GM12878 (cell line): ENCODE results near the gene AFTPH. TPM values are rescaled to one million over a fixed set of nuclear protein-coding genes. Genes with fewer than 3 reads are reported as not detected.

Experiments
- ATAC-seq: fragments of 200-7000 bp; cut with Tn5 transposase; 3 replicates; pipeline ENCODE4 v1.9.1; 2020; ENCODE audit warnings: mild to moderate bottlenecking, moderate library complexity
- BruUV-seq: library from RNA; stranded (reverse); fragments of 400-500 nt; replicated peaks from 2 replicates; lab custom pipeline; 2021; lab: Mats Ljungman, UMichigan
- CTCF ChIA-PET: fragments of 300-600 bp; sonication (Branson Sonifier 250); formaldehyde crosslinking; extraction: SDS; loops from one replicate; lab custom pipeline; 2021; ENCODE audit warnings: inconsistent platforms; lab: Yijun Ruan, JAX
- POLR2A ChIA-PET: fragments of 350-600 bp; formaldehyde crosslinking; extraction: SDS; loops from one replicate; lab custom pipeline; 2021; ENCODE audit warnings: inconsistent platforms; lab: Charles Lee
- RAD21 ChIA-PET: fragments of 300-600 bp; sonication (Branson Sonifier 250); formaldehyde crosslinking; loops from one replicate; lab custom pipeline; 2023; ENCODE audit warnings: antibody characterized with exemption; ENCODE audit not compliant: unreplicated experiment; lab: Charles Lee
- SMC1A ChIA-PET: fragments of 300-600 bp; sonication (Branson Sonifier 250); formaldehyde crosslinking; loops from one replicate; lab custom pipeline; 2023; ENCODE audit not compliant: unreplicated experiment, uncharacterized antibody; lab: Charles Lee
- DNase-seq: peaks from one replicate; pipeline ENCODE4 v3.0.0-alpha.2; 2011; ENCODE audit warnings: low read depth, low spot score
- FAIRE-seq: peaks from 3 replicates; lab custom pipeline; 2011; peaks lifted over from hg19 to GRCh38; lab: Jason Lieb, UNC
- H2AFZ ChIP-seq: 2 replicates; pipeline ENCODE4 v1.6.0; 2011; ENCODE audit warnings: low read depth, low read length, control low read depth; ENCODE audit not compliant: control insufficient read depth
- H3K27ac ChIP-seq: 2 replicates; pipeline ENCODE4 v1.5.1; 2011; ENCODE audit warnings: control low read depth; ENCODE audit not compliant: control insufficient read depth, insufficient read depth
- H3K27me3 ChIP-seq, 2 experiments: replicated peaks in 1 of 2; 2 replicates each; pipeline versions ENCODE4 v1.6.0 to v1.6.1; 2011; ENCODE audit warnings: low read length in 1 of 2; ENCODE audit not compliant: control insufficient read depth in 2 of 2, insufficient read depth in 2 of 2
- H3K36me3 ChIP-seq, 2 experiments: 2 replicates each; pipeline ENCODE4 v1.5.1; 2011; ENCODE audit warnings: low read length in 1 of 2; ENCODE audit not compliant: control insufficient read depth in 2 of 2, insufficient read depth in 2 of 2
- H3K4me1 ChIP-seq: 2 replicates; pipeline ENCODE4 v1.6.1; 2011; ENCODE audit warnings: mild to moderate bottlenecking, low read length, moderate library complexity, mixed read lengths; ENCODE audit not compliant: control insufficient read depth, insufficient read depth
- H3K4me2 ChIP-seq: 2 replicates; pipeline ENCODE4 v1.6.0; 2011; ENCODE audit warnings: control low read depth; ENCODE audit not compliant: control insufficient read depth, insufficient read depth
- H3K4me3 ChIP-seq: fragments of 200-600 bp; sonication (generic); 2 replicates; pipeline ENCODE4 v1.5.1; 2016
- H3K79me2 ChIP-seq: 2 replicates; pipeline ENCODE4 v1.6.0; 2011; ENCODE audit warnings: low read length; ENCODE audit not compliant: control insufficient read depth, insufficient read depth
- H3K9ac ChIP-seq: 2 replicates; pipeline ENCODE4 v1.8.0; 2011; ENCODE audit warnings: low read length, control low read depth, mixed read lengths; ENCODE audit not compliant: control insufficient read depth, insufficient read depth
- H3K9me3 ChIP-seq: replicated peaks from 3 replicates; pipeline ENCODE4 v1.5.1; 2011; ENCODE audit warnings: mild to moderate bottlenecking, low read length; ENCODE audit not compliant: control insufficient read depth, insufficient read depth
- H4K20me1 ChIP-seq: 2 replicates; pipeline ENCODE4 v1.6.0; 2011; ENCODE audit not compliant: control insufficient read depth, insufficient read depth
- EED ChIP-seq: sonication (generic); IDR thresholded peaks from 2 replicates; pipeline ENCODE4 v1.6.1; 2016; ENCODE audit warnings: antibody characterized with exemption, low read depth
- JUND ChIP-seq: IDR thresholded peaks from 2 replicates; pipeline ENCODE4 v1.6.1; 2012; ENCODE audit warnings: low read depth, mild to moderate bottlenecking, low read length, improper control_type of control experiment, moderate library complexity
- RAD21 ChIP-seq: IDR thresholded peaks from 2 replicates; pipeline ENCODE4 v1.6.1; 2011; ENCODE audit warnings: mild to moderate bottlenecking, low read depth, low read length, moderate library complexity; ENCODE audit not compliant: insufficient read depth
- RAD51 ChIP-seq: fragments of 450-650 bp; IDR thresholded peaks from 2 replicates; pipeline ENCODE4 v1.6.1; 2016; ENCODE audit warnings: moderate library complexity, mild to moderate bottlenecking, inconsistent platforms
- WGBS: methylation state at CpG from one replicate; pipeline ENCODE4 v1.1.6; 2016; ENCODE audit warnings: low lambda C conversion rate; ENCODE audit not compliant: insufficient replicate concordance, insufficient coverage; ENCODE audit errors: missing lambda C conversion rate; 5-methylcytosine and 5-hydroxymethylcytosine counted together
- in situ Hi-C: fragments of 300-500 bp; cut with MboI; formaldehyde crosslinking; loops from 9 replicates; pipeline ENCODE4 v1.14.3; 2018; ENCODE audit warnings: mixed read lengths
- intact Hi-C: fragments of 100-400 bp; cut with micrococcal nuclease; formaldehyde crosslinking; loops from one replicate; pipeline ENCODE4 v1.14.2; 2022; ENCODE audit not compliant: unreplicated experiment
- polyA plus RNA-seq, 11 experiments: library from polyadenylated mRNA; depleted of rRNA in 4 of 11; unstranded in 6 of 11; stranded (reverse) in 5 of 11; fragments of >200 nt; fragmentation: Nextera tagmentation in 4 of 11; fragmentation: Illumina TruSeq in 1 of 11; extraction: Ambion mirVana in 4 of 11; extraction: Trizol in 1 of 11; gene quantifications; 1 replicate in 1 of 11; 2 replicates in 10 of 11; pipeline versions ENCODE4 v1.2.1 to v1.2.3, GENCODE V29; 2011 to 2016; ENCODE audit warnings: inconsistent platforms in 2 of 11, missing spikeins in 2 of 11, low read depth in 1 of 11
- total RNA-seq, 4 experiments: library from RNA; depleted of rRNA in 3 of 4; stranded (reverse); fragments of >200 nt in 3 of 4; fragmentation: Illumina TruSeq in 1 of 4; extraction: Trizol in 1 of 4; gene quantifications; 2 replicates each; pipeline versions ENCODE4 v1.2.1 to v1.2.3, GENCODE V29; 2013 to 2021
- TF ChIP-seq, protein P1 (sequence below): fragments of 450-650 bp; IDR thresholded peaks from 2 replicates; pipeline ENCODE4 v1.6.1; 2016; ENCODE audit warnings: mild to moderate bottlenecking

Gene AFTPH
- total and polyA plus RNA-seq, 10 of the 15 experiments (the other 5 are each of a cell fraction or from before 2014, with no cell fraction given) = 25.6 to 77.3 (median 39.5) TPM

DNA sequence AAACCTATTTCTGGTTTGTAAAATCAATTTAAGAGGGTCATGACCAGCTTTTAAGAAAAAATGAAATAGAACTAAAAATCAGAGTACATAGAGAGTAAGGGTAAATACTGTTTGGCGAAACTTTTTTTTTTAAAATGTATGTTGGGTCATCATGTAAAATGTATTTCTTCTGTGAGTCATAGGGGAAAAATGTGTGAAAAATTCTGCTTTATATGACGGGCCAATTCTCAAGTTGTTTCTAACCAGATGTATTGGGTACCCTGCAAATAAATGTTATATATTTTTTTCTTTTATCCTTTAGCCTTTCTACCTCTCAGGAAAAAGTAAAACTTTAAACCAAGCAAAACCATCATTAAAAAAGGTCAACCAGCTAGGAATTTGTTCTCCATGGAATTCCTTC, 13.9 kb downstream of the AFTPH start:
- CTCF ChIA-PET = interaction anchor here (1.0 to 1.5 kb wide), 2 partner anchors 15 to 50 kb away, joined by 3 to 4 read pairs; no protein-coding TSS in a partner anchor
- ATAC-seq (no peak), FAIRE-seq (no peak), DNase-seq (no peak)
- RAD21 ChIA-PET = interaction anchor here (4.5 to 4.9 kb wide), 2 partner anchors 12 to 44 kb away, joined by 16 to 32 read pairs; partner anchors contain the start of gene AFTPH
- H3K9me3 ChIP-seq = no peaks in the 10 kb centered on the region
- no peak overlapping the region for H3K9ac ChIP-seq
- POLR2A ChIA-PET = no interaction called here
- 0 out of 4 replicates have a peak, but pooled peaks cover 0 to 5% of the 10 kb centered on the region in 2 experiments for H3K36me3 ChIP-seq
- no peaks in the 10 kb centered on the region for H4K20me1 ChIP-seq
- in situ Hi-C loops = no loop called here
- H2AFZ ChIP-seq = no peak overlapping the region
- no peaks in the 10 kb centered on the region for H3K27me3 ChIP-seq
- H3K79me2 ChIP-seq = peaks cover 100% of the 10 kb centered on the region
- SMC1A ChIA-PET = interaction anchor here (0.5 to 5.5 kb wide), 5 partner anchors 12 to 37 kb away, joined by 3 to 59 read pairs (median 4); partner anchors contain the start of gene AFTPH
- WGBS = 25% methylated on average over 2 of the region's 2 CpGs
- TF ChIP-seq RAD51 (no peak), JUND (no peak), EED (no peak), RAD21 (no peak)
- TF ChIP-seq, protein P1, sequence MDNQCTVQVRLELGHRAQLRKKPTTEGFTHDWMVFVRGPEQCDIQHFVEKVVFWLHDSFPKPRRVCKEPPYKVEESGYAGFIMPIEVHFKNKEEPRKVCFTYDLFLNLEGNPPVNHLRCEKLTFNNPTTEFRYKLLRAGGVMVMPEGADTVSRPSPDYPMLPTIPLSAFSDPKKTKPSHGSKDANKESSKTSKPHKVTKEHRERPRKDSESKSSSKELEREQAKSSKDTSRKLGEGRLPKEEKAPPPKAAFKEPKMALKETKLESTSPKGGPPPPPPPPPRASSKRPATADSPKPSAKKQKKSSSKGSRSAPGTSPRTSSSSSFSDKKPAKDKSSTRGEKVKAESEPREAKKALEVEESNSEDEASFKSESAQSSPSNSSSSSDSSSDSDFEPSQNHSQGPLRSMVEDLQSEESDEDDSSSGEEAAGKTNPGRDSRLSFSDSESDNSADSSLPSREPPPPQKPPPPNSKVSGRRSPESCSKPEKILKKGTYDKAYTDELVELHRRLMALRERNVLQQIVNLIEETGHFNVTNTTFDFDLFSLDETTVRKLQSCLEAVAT = no peak
- TF ChIP-seq, all 136 proteins: peak for 0
- Histone ChIP-seq H3K27ac (0 out of 2 replicates have a peak overlapping the region, but pooled peaks have one; percentile 15), H3K4me2 (peak overlapping the region; percentile 93), H3K4me1 (peaks cover 48% of the 10 kb centered on the region), H3K4me3 (peak overlapping the region; percentile 14; the same call in 1 of the 2 replicates)
- intact Hi-C loops = loop anchor here (2.0 kb wide), 1 partner anchor 17 kb away; no protein-coding TSS in a partner anchor
- BruUV-seq = no TSS peak
